Activated T-helper 17 cell treated with anti-CD3 and anti-CD28 coated beads, Interleukin-2, amount 50 U/mL, for 72 hours (primary cell): ENCODE results near the gene ZNF740. TPM values are rescaled to one million over a fixed set of nuclear protein-coding genes. Genes with fewer than 3 reads are reported as not detected.

Source experiments
- ATAC-seq: fragments of 150-1000 bp; cut with Tn5 transposase; replicated peaks from 2 replicates; pipeline ENCODE4 v1.10.0; 2021; ENCODE audit warnings: mild to moderate bottlenecking, moderate library complexity
- H3K27ac Mint-ChIP-seq: one replicate; pipeline ENCODE4 v1.8.0; 2022; ENCODE audit warnings: mixed read lengths
- H3K27me3 Mint-ChIP-seq: one replicate; pipeline ENCODE4 v1.8.0; 2022; ENCODE audit warnings: mixed read lengths
- H3K36me3 Mint-ChIP-seq: one replicate; pipeline ENCODE4 v1.8.0; 2022; ENCODE audit warnings: low read depth, mild to moderate bottlenecking, mixed read lengths
- H3K4me1 Mint-ChIP-seq: one replicate; pipeline ENCODE4 v1.8.0; 2022; ENCODE audit warnings: mixed read lengths
- H3K4me3 Mint-ChIP-seq: one replicate; pipeline ENCODE4 v1.8.0; 2022; ENCODE audit warnings: mild to moderate bottlenecking, mixed read lengths
- H3K9me3 Mint-ChIP-seq: one replicate; pipeline ENCODE4 v1.8.0; 2022; ENCODE audit warnings: mixed read lengths
- total RNA-seq, 2 donors: library from RNA; stranded (reverse); gene quantifications; one replicate each; pipeline ENCODE4 v1.2.3, GENCODE V29; 2022

The ZNF740 gene
- total RNA-seq, 2 donors from 2014 or later = 41.8 to 42.3 TPM

DNA sequence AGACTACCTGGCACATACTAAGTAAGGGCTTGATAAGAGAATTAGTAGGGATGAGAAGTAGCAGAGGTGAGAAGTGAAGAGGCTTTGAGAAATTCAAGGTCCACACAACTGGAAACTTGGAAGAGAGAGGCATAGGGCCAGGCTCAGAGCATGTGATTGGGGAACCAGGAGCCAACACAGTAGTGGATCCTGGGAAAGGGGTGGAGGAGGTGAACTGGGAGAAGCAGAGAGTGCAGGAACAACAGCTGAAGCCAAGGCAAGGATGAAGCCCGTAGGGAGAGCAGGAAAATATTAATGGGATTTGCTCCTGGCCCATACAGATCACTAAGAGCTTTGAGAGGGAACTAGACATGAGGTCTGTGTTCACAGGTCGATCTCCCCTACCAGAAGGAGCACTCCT, 27.9 kb downstream of the ZNF740 start:
- Mint-ChIP-seq H3K9me3 (no peaks in the 10 kb centered on the region), H3K4me3 (peak overlapping the region; percentile 93), H3K27ac (peak overlapping the region; percentile 79), H3K4me1 (peaks cover 42% of the 10 kb centered on the region), H3K36me3 (peaks cover 59% of the 10 kb centered on the region), H3K27me3 (no peaks in the 10 kb centered on the region)
- ATAC-seq = no peak

DNA sequence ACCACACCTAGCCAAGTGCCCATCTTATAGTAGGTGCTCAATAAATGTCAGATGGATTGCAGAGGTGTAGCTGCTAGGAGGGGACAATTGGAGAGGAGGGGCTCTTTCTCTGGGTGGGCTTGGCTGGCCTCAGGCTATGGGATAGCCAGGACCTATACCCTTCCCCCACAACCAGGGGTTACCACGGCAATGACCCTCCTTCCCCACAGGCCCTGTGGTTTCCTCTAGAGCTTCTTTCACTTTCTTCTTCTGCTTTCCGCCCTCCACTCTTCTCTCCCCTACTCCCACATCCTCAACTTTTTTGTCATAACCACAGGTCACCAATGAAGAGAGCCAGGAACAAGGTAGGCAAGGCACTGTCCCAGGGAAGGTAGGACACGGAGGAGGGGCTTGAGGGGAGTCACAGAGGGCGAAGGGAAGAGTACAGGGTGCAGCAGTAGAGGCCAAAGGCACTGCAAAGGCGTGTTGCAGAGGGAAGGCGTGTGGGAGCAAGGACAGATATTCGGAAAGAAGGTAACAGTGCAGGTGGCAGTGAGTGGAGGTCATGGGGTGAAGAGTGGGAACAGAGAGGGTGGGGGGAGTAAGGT, 28.4 kb downstream of the ZNF740 start:
- ATAC-seq = peak; percentile 45
- peak overlapping the region; percentile 79 for H3K27ac Mint-ChIP-seq
- H3K4me1 Mint-ChIP-seq = peaks cover 48% of the 10 kb centered on the region
- no peaks in the 10 kb centered on the region for H3K9me3 Mint-ChIP-seq
- H3K27me3 Mint-ChIP-seq = no peaks in the 10 kb centered on the region
- H3K36me3 Mint-ChIP-seq = peaks cover 59% of the 10 kb centered on the region
- peak overlapping the region; percentile 93 for H3K4me3 Mint-ChIP-seq

DNA sequence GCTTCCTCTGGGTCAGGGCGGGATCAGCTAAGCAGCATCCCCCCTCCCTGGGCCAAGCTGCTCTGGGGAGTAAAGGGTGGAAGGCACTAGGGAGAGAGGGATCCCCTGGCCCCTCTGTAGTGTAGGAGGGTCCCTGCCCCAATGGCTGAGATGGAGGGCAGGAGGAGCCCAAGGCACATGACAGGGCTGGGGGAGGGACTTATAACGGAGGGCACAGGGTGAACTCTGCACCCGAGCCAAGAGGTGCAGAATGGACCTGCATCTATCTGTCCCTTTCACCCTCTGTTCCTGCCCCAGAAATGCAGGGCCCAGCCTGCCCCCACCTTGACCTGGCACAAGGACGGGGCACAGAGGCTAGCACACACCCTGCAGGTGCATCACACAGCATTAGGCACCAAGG, 30.3 kb downstream of the ZNF740 start:
- H3K4me1 Mint-ChIP-seq = peaks cover 49% of the 10 kb centered on the region
- H3K9me3 Mint-ChIP-seq = no peaks in the 10 kb centered on the region
- ATAC-seq = no peak
- peaks cover 62% of the 10 kb centered on the region for H3K36me3 Mint-ChIP-seq
- no peak overlapping the region for H3K27ac Mint-ChIP-seq
- no peak overlapping the region for H3K4me3 Mint-ChIP-seq
- H3K27me3 Mint-ChIP-seq = no peaks in the 10 kb centered on the region

DNA sequence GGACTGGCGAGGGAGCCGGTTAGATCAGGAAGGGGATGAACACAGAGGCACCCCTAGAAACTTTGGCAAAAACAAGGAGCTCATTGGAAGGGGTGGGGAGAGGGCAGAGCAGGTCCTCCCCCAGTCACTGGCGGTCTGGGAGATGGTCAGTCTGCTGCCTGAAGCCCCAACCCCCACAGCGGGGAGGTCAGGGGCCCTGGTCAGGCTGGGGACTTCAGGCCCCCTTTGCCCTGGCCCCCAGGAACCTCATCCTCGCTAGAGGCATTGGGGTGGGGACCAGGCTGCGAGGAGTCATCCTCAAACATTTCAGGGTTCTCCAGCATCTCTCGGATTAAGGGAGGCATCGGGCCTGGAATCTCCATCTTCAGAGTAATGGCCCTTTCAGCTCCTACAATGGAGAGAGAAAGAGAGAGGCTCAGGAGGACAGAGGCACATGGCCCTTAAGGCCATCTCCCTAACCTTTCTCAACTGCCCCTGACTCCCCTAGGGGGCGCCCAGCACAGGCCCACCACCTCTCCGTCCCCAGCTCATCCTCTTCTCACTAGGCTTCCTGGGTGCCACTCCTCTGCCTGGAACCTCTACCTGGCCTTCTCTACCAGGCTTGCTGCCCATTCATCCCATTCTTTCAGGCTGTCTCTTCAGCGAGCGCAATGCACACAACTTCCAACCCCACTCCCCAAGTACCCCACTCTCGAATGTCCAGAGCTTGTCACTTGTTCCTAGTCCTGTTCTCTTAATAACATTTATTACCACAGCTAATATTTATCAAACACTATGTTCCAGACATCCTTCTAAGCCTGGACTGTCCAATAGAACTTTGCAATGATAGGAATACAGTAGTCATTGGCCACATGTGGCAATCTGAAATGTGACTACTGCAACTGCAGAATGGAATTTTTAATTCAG, 31.2 kb downstream of the ZNF740 start:
- no peak overlapping the region for H3K4me3 Mint-ChIP-seq
- no peak for ATAC-seq
- H3K4me1 Mint-ChIP-seq = peaks cover 50% of the 10 kb centered on the region
- peaks cover 69% of the 10 kb centered on the region for H3K36me3 Mint-ChIP-seq
- no peaks in the 10 kb centered on the region for H3K27me3 Mint-ChIP-seq
- H3K27ac Mint-ChIP-seq = peak overlapping the region; percentile 51
- H3K9me3 Mint-ChIP-seq = no peaks in the 10 kb centered on the region

DNA sequence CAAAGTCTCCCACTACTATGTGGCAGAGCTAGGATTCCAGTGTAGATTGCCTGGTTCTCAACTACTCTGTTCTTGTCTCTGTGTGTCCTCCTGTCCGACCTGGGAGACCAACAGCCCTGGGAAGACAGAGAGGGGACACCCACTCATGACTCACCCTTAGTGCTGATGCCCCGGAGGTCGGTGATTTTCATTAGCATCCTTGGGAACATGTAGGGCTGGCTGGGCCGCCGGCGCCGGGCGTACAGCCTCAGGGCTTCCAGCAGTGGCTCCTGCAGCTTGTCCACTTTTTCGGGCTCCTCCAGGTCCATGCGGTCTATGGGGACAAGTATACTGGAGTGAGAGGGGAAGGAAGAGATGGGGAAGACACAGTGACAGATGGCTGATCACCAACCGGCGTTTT, 32.4 kb downstream of the ZNF740 start:
- Mint-ChIP-seq H3K9me3 (no peaks in the 10 kb centered on the region), H3K27me3 (no peaks in the 10 kb centered on the region), H3K36me3 (peaks cover 76% of the 10 kb centered on the region), H3K27ac (peak overlapping the region; percentile 51), H3K4me3 (no peak overlapping the region), H3K4me1 (peaks cover 50% of the 10 kb centered on the region)
- ATAC-seq = no peak

DNA sequence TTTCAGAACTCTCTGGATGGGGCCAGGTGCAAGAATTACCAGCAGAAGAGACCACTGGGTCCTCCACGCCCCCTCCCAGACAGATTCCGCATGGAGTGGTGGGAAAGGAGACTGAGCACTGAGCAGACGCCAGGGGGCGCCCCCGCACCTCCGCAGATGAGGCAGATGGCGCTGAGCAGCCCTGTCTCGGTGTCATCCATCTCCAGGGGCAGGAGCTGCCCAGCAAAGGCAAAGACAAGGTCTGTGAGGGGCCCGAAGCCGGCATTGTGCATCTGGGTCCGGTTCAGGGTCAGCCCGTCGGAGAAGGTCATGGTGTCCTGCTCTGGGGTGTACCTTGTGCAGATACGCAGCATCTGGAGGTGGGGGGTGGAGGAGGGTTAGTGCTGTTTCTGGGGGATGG, 32.8 kb downstream of the ZNF740 start:
- no peaks in the 10 kb centered on the region for H3K9me3 Mint-ChIP-seq
- no peak overlapping the region for H3K4me3 Mint-ChIP-seq
- H3K36me3 Mint-ChIP-seq = peaks cover 79% of the 10 kb centered on the region
- peaks cover 50% of the 10 kb centered on the region for H3K4me1 Mint-ChIP-seq
- peak; percentile 55 for ATAC-seq
- peak overlapping the region; percentile 51 for H3K27ac Mint-ChIP-seq
- no peaks in the 10 kb centered on the region for H3K27me3 Mint-ChIP-seq

DNA sequence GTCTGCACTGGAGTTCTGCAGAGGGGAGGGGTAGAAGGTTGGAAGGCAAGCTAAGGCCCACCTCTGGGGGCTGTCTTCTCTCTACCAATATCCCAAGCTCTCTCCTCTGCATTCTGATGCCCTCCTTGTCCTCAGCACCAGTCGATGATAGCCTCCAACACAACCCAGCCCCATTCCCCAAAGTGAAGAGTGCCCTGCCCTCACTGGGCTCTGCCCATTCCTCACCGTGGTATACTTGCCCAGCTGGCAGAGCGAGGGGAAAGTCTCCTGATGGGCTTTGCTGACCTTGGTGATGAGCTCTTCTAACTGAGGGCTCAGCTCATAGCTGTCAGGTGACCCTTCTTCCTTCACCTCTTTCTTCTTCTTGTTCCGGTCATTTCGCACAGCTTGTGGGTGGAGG, 33.7 kb downstream of the ZNF740 start:
- peaks cover 46% of the 10 kb centered on the region for H3K4me1 Mint-ChIP-seq
- H3K9me3 Mint-ChIP-seq = no peaks in the 10 kb centered on the region
- no peaks in the 10 kb centered on the region for H3K27me3 Mint-ChIP-seq
- H3K4me3 Mint-ChIP-seq = no peak overlapping the region
- peaks cover 78% of the 10 kb centered on the region for H3K36me3 Mint-ChIP-seq
- no peak overlapping the region for H3K27ac Mint-ChIP-seq
- no peak for ATAC-seq

DNA sequence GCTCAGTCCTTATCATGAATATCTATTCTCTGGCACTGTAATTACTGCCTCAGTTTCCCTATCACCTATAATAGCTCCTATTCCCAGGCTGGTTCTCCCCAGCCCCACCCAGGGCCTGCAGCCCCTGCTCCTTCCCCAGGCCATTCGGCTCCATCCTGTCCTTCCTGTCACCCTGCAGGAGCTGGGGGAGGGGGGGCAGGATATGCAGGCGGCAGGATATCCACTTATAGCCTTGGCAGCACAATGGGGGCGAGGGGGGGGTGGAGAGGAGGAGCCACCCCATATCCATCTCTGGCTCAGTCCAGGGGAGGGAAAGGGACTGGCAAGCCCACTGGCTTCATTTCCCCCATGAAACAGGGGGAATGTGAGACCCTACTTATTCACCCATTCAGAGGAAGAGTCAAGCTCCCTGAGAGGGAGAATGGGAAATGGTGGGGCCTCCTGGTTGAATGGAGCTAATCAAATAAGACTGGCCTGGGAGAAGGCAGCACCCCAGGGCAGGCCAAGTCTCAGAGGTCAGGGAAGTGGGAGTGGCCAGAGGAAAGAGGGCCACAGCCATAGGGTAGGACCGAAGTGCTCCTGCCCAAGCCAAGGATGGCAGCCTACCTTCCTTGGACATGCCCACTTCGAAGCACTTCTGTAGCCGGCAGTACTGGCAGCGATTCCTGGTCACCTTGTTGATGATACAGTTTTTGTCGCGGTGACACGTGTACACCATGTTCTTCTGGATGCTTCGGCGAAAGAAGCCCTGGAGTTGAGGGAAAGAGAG, 34.3 kb downstream of the ZNF740 start:
- Mint-ChIP-seq H3K27ac (peak overlapping the region; percentile 91), H3K27me3 (no peaks in the 10 kb centered on the region), H3K36me3 (peaks cover 79% of the 10 kb centered on the region), H3K4me1 (peaks cover 49% of the 10 kb centered on the region), H3K9me3 (no peaks in the 10 kb centered on the region), H3K4me3 (no peak overlapping the region)
- no peak for ATAC-seq

DNA sequence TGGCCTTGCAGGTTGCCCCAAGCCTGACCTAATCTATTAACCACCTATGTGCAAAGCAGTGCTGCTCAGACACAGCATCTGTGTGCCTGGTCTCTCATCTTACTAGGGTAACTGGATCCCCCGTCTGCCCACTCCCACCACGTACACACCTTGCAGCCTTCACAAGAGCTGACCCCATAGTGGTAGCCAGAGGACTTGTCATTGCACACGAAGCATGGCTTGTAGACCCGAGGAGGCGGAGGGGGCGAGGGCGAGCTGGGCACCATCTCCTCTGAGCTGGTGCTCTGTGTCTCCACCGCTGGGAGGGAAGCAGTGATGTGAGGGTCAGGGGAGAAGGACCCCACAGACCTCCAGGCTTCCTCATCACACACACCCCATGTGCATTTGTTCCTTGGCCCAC, 35.0 kb downstream of the ZNF740 start:
- Mint-ChIP-seq H3K4me3 (no peak overlapping the region), H3K9me3 (no peaks in the 10 kb centered on the region), H3K27ac (peak overlapping the region; percentile 91), H3K27me3 (no peaks in the 10 kb centered on the region), H3K36me3 (peaks cover 79% of the 10 kb centered on the region), H3K4me1 (peaks cover 49% of the 10 kb centered on the region)
- no peak for ATAC-seq

DNA sequence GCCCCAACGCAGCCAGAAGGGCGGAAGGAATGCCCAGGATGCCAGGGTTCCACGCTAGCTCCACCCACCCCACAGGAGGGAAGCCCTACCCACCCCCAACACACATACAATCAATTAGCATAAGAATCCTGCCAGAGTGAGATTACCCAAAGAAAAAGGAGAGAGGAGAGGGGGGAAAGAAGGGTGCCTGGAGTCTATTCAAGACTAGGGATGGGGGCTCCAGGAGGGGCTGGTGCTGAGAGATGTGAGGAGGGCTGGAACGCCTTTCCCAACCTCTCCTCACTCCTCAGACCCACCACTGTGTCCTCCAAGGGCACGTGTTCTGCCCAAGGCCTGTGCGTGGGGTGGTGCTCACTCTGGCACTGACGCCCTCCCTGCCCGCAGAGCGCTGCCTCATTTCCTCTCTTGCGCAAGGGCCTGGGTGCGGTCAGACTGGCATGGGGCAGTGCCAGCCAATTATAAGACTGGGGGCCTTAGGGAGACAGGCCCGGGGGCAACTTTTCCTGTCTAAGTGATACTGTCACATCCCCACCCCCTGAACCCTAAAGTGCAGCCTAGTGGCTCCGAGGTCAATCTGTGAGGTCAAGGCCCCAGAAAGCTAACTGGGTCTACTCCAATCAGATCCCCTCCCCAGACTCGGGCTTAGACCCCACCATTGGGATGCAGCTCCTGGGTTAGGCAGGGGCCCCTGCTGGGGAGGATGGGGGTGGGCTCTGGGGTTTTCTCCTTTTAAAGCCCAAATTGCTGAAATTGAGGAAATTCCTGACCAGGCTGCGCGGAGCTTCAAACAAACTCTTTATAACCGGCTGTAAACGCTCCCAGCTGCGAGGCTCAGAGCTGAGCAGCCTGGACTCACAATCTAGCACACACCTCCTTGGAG, 36.8 kb downstream of the ZNF740 start:
- H3K4me1 Mint-ChIP-seq = peaks cover 49% of the 10 kb centered on the region
- H3K27me3 Mint-ChIP-seq = no peaks in the 10 kb centered on the region
- peak; percentile 14 for ATAC-seq
- H3K27ac Mint-ChIP-seq = peak overlapping the region; percentile 91
- peak overlapping the region; percentile 98 for H3K4me3 Mint-ChIP-seq
- peaks cover 65% of the 10 kb centered on the region for H3K36me3 Mint-ChIP-seq
- no peaks in the 10 kb centered on the region for H3K9me3 Mint-ChIP-seq

DNA sequence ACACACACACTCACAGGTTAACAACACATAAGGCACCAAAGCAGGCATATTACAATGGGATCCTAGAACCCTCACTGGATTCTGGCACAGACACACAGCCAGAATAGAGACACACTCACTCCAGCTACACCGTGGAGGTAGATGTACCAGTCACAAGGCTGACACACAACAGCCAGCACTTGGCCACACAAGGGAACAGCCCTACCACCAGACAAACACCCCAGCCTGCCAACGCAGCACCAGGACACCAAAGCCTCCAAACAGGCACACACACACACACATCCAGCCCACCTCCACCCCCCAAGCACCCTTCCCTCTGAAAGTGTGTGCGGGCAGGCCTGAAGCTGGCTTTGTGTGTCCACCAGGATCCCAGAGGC, 37.4 kb downstream of the ZNF740 start:
- Mint-ChIP-seq H3K36me3 (peaks cover 59% of the 10 kb centered on the region), H3K27ac (peak overlapping the region; percentile 91), H3K4me1 (peaks cover 49% of the 10 kb centered on the region), H3K4me3 (peak overlapping the region; percentile 98), H3K9me3 (no peaks in the 10 kb centered on the region), H3K27me3 (no peaks in the 10 kb centered on the region)
- ATAC-seq = no peak

DNA sequence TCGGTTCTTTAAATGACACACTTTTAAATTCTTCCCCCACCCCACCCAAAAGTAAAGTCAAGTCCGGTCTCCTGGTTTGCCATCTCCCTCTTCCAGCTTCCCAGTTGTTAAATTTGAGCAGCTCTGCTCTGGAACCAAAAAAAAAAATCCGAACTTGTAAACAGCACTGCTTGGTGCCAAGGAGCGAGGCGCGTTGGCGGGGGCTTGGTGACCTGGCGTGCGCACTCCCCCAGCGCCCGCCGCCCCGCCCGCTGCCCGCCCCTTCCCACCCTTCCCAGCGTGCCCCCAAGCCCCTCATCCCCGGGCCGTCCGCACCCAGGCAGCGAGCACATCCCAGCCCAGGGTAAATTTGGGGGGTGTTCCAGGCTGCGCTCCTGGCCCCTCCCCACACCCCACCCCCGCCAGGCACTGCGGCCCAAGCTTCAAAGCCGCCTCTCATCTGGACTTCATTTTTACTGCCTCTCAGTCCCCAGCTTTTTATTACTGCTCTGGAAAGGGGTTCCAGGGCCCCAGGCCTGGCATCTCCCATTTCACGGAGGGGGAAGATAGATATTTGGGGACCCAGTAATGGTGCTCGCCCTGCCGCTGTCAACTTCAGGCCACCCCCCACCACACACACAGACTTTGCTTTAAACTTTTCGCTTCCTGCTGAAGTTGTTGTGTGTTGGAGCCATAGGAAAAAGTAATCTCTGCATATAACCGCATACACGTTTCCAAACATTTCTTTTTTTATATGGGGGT, 38.2 kb downstream of the ZNF740 start:
- peaks cover 51% of the 10 kb centered on the region for H3K36me3 Mint-ChIP-seq
- peaks cover 45% of the 10 kb centered on the region for H3K4me1 Mint-ChIP-seq
- H3K27ac Mint-ChIP-seq = peak overlapping the region; percentile 91
- no peaks in the 10 kb centered on the region for H3K27me3 Mint-ChIP-seq
- H3K4me3 Mint-ChIP-seq = peak overlapping the region; percentile 98
- ATAC-seq = no peak
- H3K9me3 Mint-ChIP-seq = no peaks in the 10 kb centered on the region

DNA sequence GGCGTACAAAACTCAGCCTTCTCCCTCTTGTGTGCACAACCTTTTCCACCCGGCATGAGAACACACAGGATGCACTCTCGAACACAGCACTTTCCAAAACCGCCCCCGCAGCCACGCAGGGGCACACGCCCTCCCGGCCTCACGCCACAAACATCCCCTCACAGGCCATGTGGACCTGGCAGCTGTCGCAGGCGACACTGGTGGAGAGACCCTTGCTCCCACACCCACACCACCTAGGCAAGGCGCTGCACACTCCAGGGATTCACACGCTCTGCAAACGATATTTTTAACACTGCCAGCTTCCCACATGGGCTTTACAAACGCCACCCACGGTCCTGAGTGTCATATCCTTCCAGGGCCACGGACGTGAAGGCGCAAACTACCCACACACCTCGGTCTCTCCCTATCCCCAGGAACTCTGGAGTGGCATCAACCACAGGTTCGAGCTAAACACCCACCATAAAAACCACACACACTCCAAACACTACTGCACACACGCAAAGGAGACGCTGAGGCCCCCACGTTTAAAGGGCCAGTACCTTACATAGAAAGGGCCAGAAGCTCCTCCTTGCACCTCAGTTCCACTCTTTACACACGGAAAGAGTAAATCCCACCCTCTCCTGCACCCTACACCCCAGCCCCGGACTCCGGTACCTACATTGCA, 38.9 kb downstream of the ZNF740 start:
- Mint-ChIP-seq H3K9me3 (no peaks in the 10 kb centered on the region), H3K36me3 (peaks cover 44% of the 10 kb centered on the region), H3K4me3 (peak overlapping the region; percentile 98), H3K4me1 (peaks cover 48% of the 10 kb centered on the region), H3K27me3 (no peaks in the 10 kb centered on the region), H3K27ac (peak overlapping the region; percentile 91)
- peak; percentile 30 for ATAC-seq
